GM10248 (cell line): ENCODE data around the gene RBM12.

Experiments
- CTCF ChIA-PET: fragments of 300-600 bp; sonication (Branson Sonifier 250); formaldehyde crosslinking; extraction: SDS; loops from one replicate; lab custom pipeline; 2021; ENCODE audit warnings: antibody characterized with exemption; lab: Yijun Ruan, JAX
- POLR2A ChIA-PET: fragments of 350-650 bp; sonication (Branson Sonifier 250); formaldehyde crosslinking; extraction: SDS; loops from one replicate; lab custom pipeline; 2020; ENCODE audit warnings: antibody characterized with exemption; lab: Yijun Ruan, JAX
- DNase-seq: peaks from one replicate; pipeline ENCODE4 v3.0.0; 2012; ENCODE audit errors: extremely low spot score
- TF ChIP-seq, protein P1 (sequence below): IDR thresholded peaks from 2 replicates; pipeline ENCODE4 v1.5.1; 2012; ENCODE audit warnings: mild to moderate bottlenecking, low read depth; ENCODE audit errors: extremely low read depth, missing control alignments, control extremely low read depth

Gene RBM12

DNA sequence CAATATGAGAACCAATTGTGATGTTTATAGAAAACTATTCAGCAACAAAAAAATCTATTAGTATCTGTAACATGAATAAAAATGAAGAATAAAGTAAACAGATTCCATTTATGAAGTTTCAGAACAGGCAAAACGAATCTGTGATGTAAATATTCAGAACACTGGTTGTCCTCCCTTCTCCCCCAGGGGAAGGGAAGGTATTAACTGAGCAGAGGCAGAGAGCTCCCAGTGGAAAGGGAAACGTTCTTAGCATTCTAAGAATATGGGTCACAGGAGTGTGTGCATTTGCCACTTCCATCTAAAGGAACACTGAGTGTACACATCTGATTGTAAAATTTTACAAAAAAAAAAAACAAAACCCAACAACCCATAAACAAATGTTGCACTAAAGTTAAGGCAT, 25.9 kb downstream of the RBM12 start:
- TF ChIP-seq, protein P1, sequence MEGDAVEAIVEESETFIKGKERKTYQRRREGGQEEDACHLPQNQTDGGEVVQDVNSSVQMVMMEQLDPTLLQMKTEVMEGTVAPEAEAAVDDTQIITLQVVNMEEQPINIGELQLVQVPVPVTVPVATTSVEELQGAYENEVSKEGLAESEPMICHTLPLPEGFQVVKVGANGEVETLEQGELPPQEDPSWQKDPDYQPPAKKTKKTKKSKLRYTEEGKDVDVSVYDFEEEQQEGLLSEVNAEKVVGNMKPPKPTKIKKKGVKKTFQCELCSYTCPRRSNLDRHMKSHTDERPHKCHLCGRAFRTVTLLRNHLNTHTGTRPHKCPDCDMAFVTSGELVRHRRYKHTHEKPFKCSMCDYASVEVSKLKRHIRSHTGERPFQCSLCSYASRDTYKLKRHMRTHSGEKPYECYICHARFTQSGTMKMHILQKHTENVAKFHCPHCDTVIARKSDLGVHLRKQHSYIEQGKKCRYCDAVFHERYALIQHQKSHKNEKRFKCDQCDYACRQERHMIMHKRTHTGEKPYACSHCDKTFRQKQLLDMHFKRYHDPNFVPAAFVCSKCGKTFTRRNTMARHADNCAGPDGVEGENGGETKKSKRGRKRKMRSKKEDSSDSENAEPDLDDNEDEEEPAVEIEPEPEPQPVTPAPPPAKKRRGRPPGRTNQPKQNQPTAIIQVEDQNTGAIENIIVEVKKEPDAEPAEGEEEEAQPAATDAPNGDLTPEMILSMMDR = no peak
- no peak for DNase-seq
- POLR2A ChIA-PET = no interaction called here
- CTCF ChIA-PET = interaction anchor here (1.5 kb wide), 1 partner anchor 11 kb away, joined by 4 read pairs; no protein-coding TSS in a partner anchor

DNA sequence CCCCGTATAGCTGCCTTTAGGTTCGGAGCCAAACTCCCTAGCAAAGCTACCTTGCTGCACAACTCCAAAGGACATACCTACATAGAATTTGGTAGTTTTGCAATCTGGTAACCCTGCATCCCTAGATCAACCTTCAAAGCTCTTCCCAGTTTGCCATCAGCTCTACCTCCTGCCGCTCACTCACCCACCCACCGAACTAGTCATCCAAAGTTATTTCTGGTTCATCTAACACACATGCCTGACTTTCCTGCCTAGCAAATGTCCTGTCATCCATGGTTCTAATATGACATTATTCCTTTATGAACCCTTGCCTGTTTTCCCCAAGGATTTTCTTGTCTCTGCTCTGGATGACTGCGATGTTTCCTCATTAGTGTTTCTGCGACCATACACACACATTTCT, 27.4 kb downstream of the RBM12 start:
- ChIA-PET POLR2A (no interaction called here), CTCF (interaction anchor here (1.5 to 1.6 kb wide), 2 partner anchors 12 to 18 kb away, joined by 4 to 9 read pairs; no protein-coding TSS in a partner anchor)
- DNase-seq = no peak
- TF ChIP-seq, protein P1 = no peak

DNA sequence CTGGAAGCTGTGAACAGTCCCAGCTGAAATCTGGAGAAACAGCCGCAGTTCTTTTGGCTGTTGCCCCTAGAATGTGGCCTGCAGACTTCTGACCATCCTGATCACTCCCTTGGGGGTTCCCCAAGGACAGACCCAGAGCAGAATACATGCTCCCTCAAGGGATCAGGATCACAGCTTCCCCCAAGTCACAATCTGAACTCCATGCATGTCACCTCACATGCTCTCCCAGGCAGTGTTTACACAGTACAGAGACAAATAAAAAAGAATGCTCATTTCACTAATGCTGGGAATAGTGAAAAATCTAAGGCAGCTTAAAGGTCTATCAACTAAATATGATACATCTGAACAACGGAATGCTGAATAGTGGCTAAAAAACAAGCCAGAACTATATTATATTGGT, 28.6 kb downstream of the RBM12 start:
- ChIA-PET CTCF (interaction anchor here (1.2 to 2.5 kb wide), 4 partner anchors 9 to 17 kb away, joined by 3 to 12 read pairs (median 8); no protein-coding TSS in a partner anchor), POLR2A (no interaction called here)
- TF ChIP-seq, protein P1 = no peak
- DNase-seq = no peak

DNA sequence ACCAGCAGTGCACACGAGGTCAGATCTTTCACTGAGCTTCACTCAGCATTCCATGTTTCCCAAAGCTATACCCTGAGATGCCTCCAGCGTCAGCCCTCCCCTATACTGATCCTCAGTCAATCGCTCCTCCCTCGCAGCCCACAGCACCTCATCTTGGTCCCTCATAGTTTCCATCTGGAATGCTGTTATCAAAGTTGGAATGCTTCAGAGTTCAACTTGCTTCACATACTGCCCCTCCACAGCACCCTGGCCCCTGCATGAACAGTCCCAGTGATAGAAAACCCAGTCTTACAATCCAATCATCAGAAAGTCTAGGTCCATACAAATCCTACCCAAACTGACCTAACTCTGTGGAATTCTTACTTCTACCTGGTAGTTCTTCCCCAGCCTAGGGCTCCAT, 29.0 kb downstream of the RBM12 start:
- POLR2A ChIA-PET = no interaction called here
- TF ChIP-seq, protein P1 = no peak
- CTCF ChIA-PET = interaction anchor here (1.2 to 2.5 kb wide), 4 partner anchors 9 to 23 kb away, joined by 3 to 12 read pairs (median 4); no protein-coding TSS in a partner anchor
- no peak for DNase-seq

DNA sequence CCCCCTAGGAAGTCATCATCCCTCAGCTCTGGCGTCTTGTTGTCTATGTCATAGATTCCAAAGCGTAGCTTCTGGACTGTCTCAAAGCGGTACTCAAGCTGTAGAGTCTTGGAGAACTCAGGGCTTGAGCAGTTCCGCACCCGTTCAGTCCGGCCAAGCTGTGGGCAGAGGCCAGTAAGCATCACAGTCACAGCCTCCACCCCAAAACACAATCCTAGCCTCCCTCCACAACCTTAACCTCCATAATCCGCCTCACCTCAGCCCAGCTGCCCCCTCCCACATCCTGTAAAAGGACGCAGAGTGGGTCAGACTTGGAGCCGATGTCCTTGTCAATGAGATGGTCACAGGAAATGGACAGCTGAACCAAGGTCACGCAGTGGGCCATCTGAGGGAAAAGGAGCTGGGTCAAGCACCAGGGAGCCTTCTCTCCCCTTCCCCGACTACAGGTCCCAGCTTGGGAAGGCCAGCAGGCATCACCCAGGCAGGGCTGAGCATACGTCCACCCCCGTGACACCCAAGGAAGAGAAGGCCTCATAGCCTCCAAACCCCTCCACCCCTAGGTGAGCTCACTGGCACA, 32.1 kb downstream of the RBM12 start:
- TF ChIP-seq, protein P1 = no peak
- POLR2A ChIA-PET = interaction anchor here (0.5 kb wide), 1 partner anchor 86 kb away, joined by 5 read pairs; no protein-coding TSS in a partner anchor
- DNase-seq = no peak
- CTCF ChIA-PET = interaction anchor here (4.7 kb wide), 1 partner anchor 13 kb away, joined by 41 read pairs; no protein-coding TSS in a partner anchor

DNA sequence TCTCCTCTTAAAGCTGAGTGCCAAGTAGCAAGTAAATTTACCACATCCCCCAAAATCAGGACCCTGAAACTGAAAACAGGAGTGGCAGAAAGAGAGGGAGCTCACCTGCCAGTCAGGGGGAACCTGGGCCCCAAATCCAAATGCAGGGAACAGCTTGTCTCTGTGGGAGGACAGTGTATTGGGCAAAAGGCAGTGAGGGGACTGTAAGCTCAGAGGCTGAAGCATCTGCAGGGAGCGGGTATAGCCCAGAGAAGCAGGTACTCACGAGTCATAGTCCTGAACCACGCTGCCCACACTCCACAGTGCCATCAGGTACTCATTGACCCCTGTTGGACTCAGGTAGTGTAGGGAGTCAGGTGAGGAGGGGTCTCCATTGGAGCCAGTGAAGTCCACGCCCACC, 34.1 kb downstream of the RBM12 start:
- POLR2A ChIA-PET = no interaction called here
- TF ChIP-seq, protein P1 = no peak
- no peak for DNase-seq

More for the DNA sequence above, 34.1 kb downstream of the RBM12 start:
- CTCF ChIA-PET = interaction anchor here (1.3 to 4.7 kb wide), 3 partner anchors 11 to 50 kb away, joined by 4 to 41 read pairs (median 7); no protein-coding TSS in a partner anchor
